GM19463 (cell line): ENCODE data around the gene RIC3.
"Not testable (repeated sequence)": the region's sequence is repeated elsewhere in the genome, so short reads cannot be mapped to it uniquely, and the experiment has no call there.

Source experiments
- ATAC-seq: cut with Tn5 transposase; IDR thresholded peaks from one replicate; pipeline ENCODE4 v1.9.1; 2021; ENCODE audit warnings: mild to moderate bottlenecking, moderate library complexity; ENCODE audit not compliant: unreplicated experiment

Gene RIC3

GRCh38 chr11:8192016-8192895, 23.4 kb upstream of the RIC3 start:
- no peak for ATAC-seq

- no peak for ATAC-seq
These were observed 21.6 kb upstream of the RIC3 start for GRCh38 chr11:8190431-8190830.

- no peak for ATAC-seq
These were observed 17.6 kb upstream of the RIC3 start for GRCh38 chr11:8186429-8186828.

DNA sequence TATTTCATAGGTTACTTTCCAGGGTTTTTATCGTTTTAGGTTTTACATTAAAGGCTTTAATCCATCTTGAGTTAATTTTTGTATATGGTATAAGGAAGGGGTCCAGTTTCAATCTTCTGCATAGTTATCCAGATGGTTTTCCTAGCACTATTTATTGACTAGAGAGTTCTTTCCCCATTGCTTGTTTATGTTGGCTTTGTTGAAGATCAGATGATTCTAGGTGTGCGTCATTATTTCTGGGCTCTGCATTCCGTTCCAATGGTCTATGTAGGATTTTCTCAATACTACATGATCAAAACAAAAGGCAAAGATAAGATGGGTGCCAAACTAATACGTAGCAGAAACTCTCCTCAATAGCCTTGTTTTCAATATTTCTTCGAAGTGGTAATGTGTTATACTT, 14.3 kb upstream of the RIC3 start:
- ATAC-seq, result no peak

DNA sequence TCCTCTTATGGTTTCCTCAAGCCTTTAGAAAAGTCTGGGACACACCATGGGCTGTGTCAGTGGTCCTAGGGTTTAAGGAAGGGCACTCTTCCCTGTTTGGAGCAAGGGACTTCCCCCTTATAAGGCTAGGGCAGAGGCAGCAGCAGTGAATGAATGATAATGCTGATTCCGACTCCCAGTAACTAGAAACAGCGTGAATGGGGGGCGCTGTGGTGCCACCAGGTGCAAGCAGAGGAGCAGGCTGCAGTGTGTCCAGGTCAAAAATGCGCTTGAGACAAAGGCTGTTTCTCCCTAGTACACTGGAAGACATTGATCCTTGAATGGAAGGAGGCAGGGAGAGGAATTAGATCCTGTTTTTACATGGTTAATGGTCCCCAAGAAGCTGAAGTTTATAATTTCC, 11.6 kb upstream of the RIC3 start:
- ATAC-seq, result no peak

DNA sequence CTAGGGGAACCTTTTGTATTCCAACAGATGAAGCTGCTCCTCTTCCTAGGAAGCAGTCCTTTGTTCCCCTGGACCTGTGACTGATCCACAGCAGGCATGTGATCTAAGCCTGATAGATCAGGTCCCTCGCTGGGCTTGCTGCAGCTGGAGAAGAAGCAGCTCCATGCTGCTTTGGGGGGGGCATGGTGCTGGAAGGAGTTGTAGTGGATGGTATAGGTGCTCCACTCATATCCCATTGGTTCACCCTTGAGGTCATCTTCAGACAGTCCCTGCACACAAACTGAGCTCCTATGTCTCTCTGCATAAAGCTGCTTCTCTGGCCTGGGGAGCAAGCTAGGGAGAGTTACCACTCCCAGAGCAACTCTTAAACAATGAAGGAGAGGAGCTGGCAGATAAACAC, 9.5 kb upstream of the RIC3 start:
- no peak for ATAC-seq

GRCh38 chr11:8177136-8177535, 8.3 kb upstream of the RIC3 start:
- no peak for ATAC-seq

DNA sequence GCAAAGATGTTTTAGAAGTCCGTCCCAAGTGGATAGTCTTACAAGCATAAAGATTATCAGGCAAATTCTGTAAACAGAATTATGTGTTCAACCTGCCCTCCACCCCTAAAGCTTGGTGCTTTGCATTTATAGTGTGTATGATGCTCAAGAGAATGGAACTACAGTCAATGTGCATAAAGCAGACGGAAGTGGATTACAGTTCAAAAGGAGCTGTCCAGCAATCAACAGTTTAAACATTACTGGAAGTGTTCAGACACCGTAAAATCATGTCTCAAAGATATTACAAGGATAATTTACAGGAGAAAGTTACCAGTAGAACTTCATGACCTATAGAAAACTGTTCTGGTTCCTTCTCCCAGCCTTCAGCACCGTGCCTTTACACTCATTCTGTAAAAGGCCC, 1.0 kb downstream of the RIC3 start:
- no peak for ATAC-seq

DNA sequence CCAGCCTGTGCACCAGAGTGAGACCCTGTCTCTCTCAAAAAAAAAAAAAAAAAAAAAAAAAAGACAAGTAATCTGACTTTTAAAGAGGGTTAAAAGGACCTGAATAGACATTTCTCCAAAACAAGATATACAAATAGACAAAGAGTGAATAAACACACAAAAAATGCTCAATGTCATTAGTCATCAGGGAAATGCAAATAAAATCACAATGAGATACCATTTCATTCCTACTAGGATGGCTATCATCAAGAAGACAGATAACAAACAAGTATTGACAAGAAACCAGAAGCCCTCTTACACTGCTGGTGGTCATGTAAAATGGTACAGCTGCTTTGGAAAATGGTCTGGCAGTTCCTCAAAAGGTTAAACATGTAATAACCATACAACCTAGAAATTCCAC, 4.1 kb downstream of the RIC3 start:
- ATAC-seq, result no peak

GRCh38 chr11:8161627-8162304, 7.1 kb downstream of the RIC3 start:
- ATAC-seq, result not testable (repeated sequence)

GRCh38 chr11:8156877-8157276, 11.9 kb downstream of the RIC3 start:
- no peak for ATAC-seq

GRCh38 chr11:8149726-8150125, 19.1 kb downstream of the RIC3 start:
- no peak for ATAC-seq

DNA sequence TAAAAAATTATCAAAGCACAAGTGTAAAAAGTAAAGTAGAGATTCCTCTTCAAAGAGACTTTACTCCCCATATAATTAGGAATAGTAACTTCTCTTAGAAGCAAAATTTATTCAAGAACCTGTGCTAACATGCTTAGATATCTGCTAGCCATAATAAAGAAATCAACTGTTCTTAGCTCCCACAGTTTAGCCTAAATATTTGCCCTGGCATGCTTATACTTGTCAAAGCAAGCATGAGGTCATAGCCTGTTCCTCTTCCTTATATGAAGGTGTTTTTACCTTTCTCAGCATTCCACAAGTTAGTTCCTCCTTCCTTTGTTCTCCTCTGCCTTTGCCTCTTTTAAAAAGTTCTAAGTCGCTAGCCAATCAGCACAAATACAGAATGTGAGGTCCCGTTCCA, 30.3 kb downstream of the RIC3 start:
- no peak for ATAC-seq

DNA sequence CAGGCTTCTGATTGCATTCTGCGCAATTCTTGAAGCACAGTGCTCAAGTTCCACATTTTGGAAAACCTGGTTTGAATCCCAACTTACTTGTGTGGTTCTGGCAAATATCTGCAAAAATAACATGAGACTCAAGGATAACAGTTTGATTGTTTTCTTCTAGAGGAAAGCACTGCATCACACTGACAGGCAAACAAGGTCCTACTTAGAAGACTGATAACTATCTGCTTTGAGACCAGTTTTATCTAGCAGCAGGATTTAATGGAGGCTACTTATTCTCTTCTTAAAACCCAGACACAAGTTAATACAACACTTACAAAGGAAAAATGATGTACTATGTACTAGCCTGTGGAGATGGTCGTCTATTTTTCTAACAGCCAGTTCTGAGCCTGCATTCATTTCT, 41.4 kb downstream of the RIC3 start:
- ATAC-seq, result no peak

- ATAC-seq, result no peak
These were observed 42.1 kb downstream of the RIC3 start for GRCh38 chr11:8126649-8127289.

GRCh38 chr11:8122173-8122764, 46.6 kb downstream of the RIC3 start:
- ATAC-seq, result no peak

- ATAC-seq, result no peak
These were observed 57.2 kb downstream of the RIC3 start for GRCh38 chr11:8111636-8112035.

- no peak for ATAC-seq
These were observed 58.4 kb downstream of the RIC3 start for GRCh38 chr11:8110396-8110795.

- ATAC-seq, result no peak
These were observed 59.1 kb downstream of the RIC3 start for GRCh38 chr11:8109675-8110074.

DNA sequence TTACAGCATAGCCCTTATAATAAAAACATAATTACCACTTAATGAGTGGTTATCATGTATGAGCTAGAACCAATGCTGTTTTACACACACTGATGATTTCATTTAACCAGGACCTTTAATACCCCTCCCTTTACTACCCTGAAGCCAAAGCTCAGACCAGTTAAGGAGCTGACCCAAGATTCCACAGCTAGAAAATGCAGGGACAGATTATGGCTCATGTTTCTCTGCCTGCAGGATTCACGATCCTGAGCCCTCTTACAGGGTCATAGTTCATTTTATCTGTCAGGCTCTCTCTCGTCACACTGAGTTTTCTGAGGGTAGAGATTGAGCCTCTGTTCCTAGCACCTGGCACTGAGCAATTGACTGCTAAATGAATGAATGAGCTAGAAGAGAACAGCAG, 60.4 kb downstream of the RIC3 start:
- no peak for ATAC-seq

DNA sequence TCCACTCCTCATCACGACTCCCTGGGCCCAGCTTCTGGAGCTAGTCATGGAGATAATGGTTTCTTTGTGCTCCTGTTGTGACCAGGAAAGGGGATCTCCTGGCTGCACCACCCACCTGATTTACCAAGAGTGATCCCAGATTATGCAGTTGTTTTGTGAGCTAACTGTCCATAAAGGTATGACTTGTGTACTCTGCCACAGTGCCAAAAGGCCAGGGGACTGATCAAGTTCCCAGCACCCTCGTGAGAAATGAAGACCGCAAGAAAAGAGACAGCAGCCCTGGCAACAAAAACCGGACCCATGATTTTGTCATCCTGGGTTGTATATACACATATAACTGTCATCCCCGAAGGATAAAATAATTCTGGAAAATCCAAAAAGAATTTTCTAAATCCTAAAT, 61.2 kb downstream of the RIC3 start:
- no peak for ATAC-seq

- no peak for ATAC-seq
These were observed 62.1 kb downstream of the RIC3 start for GRCh38 chr11:8106679-8107078.
